H1 (cell line): ENCODE data around the gene BRD2. TPM values are rescaled to one million over a fixed set of nuclear protein-coding genes. Genes with fewer than 3 reads are reported as not detected.

Source experiments
- CTCF ChIA-PET: fragments of 300-600 bp; sonication (Branson Sonifier 250); formaldehyde crosslinking; loops from one replicate; lab custom pipeline; 2021; ENCODE audit not compliant: partially characterized antibody; lab: Charles Lee
- POLR2A ChIA-PET: fragments of 300-600 bp; sonication (Branson Sonifier 250); formaldehyde crosslinking; loops from one replicate; lab custom pipeline; 2021; ENCODE audit warnings: inconsistent platforms; ENCODE audit not compliant: partially characterized antibody; lab: Charles Lee
- DNase-seq, 2 experiments: peaks; one replicate each; pipeline versions ENCODE4 v3.0.0 to v3.0.0-alpha.2; 2010 to 2022; ENCODE audit warnings: low spot score in 2 of 2, low read depth in 1 of 2, mixed read lengths in 1 of 2
- FAIRE-seq: peaks from 2 replicates; lab custom pipeline; 2011; peaks lifted over from hg19 to GRCh38; lab: Jason Lieb, UNC
- H2AFZ ChIP-seq: 2 replicates; pipeline ENCODE4 v1.8.1; 2012; ENCODE audit warnings: low read length, inconsistent platforms
- H2AK5ac ChIP-seq: 2 replicates; pipeline ENCODE4 v1.6.1; 2013; ENCODE audit warnings: low read depth, low read length
- H2BK120ac ChIP-seq: replicated peaks from 2 replicates; pipeline ENCODE3; 2013; ENCODE audit warnings: low read depth, low read length, inconsistent platforms
- H2BK12ac ChIP-seq: 2 replicates; pipeline ENCODE4 v1.6.1; 2013; ENCODE audit warnings: low read depth, low read length
- H2BK15ac ChIP-seq: 2 replicates; pipeline ENCODE4 v1.6.1; 2013; ENCODE audit warnings: low read length
- H2BK20ac ChIP-seq: 2 replicates; pipeline ENCODE4 v1.6.1; 2013; ENCODE audit warnings: low read length
- H2BK5ac ChIP-seq: 2 replicates; pipeline ENCODE4 v1.6.1; 2013; ENCODE audit warnings: low read depth, low read length
- H3K14ac ChIP-seq: 2 replicates; pipeline ENCODE4 v1.6.1; 2013; ENCODE audit warnings: inconsistent platforms; ENCODE audit not compliant: insufficient read length
- H3K18ac ChIP-seq: 2 replicates; pipeline ENCODE4 v1.6.1; 2013; ENCODE audit warnings: low read length; ENCODE audit errors: extremely low read depth
- H3K23ac ChIP-seq: 2 replicates; pipeline ENCODE4 v1.6.1; 2013; ENCODE audit warnings: inconsistent platforms; ENCODE audit not compliant: insufficient read length
- H3K23me2 ChIP-seq: 2 replicates; pipeline ENCODE4 v1.6.1; 2013; ENCODE audit warnings: low read depth, low read length
- H3K27ac ChIP-seq: 2 replicates; pipeline ENCODE4 v1.6.1; 2011; ENCODE audit warnings: low read depth, low read length, inconsistent platforms
- H3K27me3 ChIP-seq, 4 experiments: replicated peaks in 1 of 4; 1 replicate in 1 of 4; 2 replicates in 3 of 4; pipeline versions ENCODE4 v1.6.1 to v1.8.1; 2011 to 2013; ENCODE audit warnings: low read length in 3 of 4, mild to moderate bottlenecking in 3 of 4, inconsistent platforms in 2 of 4, mixed read lengths in 2 of 4, moderate library complexity in 1 of 4; ENCODE audit not compliant: control insufficient read depth in 3 of 4, insufficient read depth in 3 of 4; ENCODE audit errors: extremely low read depth in 1 of 4
- H3K36me3 ChIP-seq, 4 experiments: 2 replicates each; pipeline versions ENCODE4 v1.6.1 to v1.8.1; 2011 to 2013; ENCODE audit warnings: mild to moderate bottlenecking in 4 of 4, low read length in 3 of 4, moderate library complexity in 2 of 4, control low read depth in 1 of 4, inconsistent platforms in 1 of 4; ENCODE audit not compliant: insufficient read depth in 4 of 4, control insufficient read depth in 2 of 4
- H3K4ac ChIP-seq: replicated peaks from 2 replicates; pipeline ENCODE3; 2013; ENCODE audit warnings: low read length, low read depth, mixed read lengths, inconsistent platforms; ENCODE audit not compliant: insufficient read length
- H3K4me1 ChIP-seq, 4 experiments: replicated peaks in 1 of 4; 1 replicate in 1 of 4; 2 replicates in 3 of 4; pipeline versions ENCODE4 v1.6.1 to v1.8.1; 2011 to 2013; ENCODE audit warnings: low read length in 3 of 4, inconsistent platforms in 2 of 4, mixed read lengths in 1 of 4; ENCODE audit not compliant: insufficient read depth in 4 of 4, control insufficient read depth in 3 of 4
- H3K4me2 ChIP-seq, 2 experiments: 2 replicates each; pipeline versions ENCODE4 v1.6.1 to v1.8.1; 2011 to 2013; ENCODE audit warnings: low read depth in 2 of 2, low read length in 2 of 2, control low read depth in 1 of 2, inconsistent platforms in 1 of 2, mild to moderate bottlenecking in 1 of 2; ENCODE audit not compliant: insufficient read depth in 1 of 2
- H3K4me3 ChIP-seq, 4 experiments: fragments of 200-600, 300-600 bp in 1 of 4; sonication (generic), shearing (Covaris generic), sonication (Bioruptor Twin) in 1 of 4; 2 replicates each; pipeline versions ENCODE4 v1.5.1 to v1.8.1; 2011 to 2016; ENCODE audit warnings: low read length in 4 of 4, low read depth in 3 of 4, control low read depth in 2 of 4, inconsistent platforms in 2 of 4, mild to moderate bottlenecking in 2 of 4, mixed read lengths in 1 of 4, moderate library complexity in 1 of 4; ENCODE audit not compliant: insufficient read depth in 2 of 4; ENCODE audit errors: extremely low read depth in 1 of 4
- H3K56ac ChIP-seq: replicated peaks from 2 replicates; pipeline ENCODE3; 2013; ENCODE audit warnings: low read depth, mild to moderate bottlenecking, mixed read lengths, low read length, inconsistent platforms; ENCODE audit not compliant: insufficient read length
- H3K79me1 ChIP-seq: 2 replicates; pipeline ENCODE4 v1.6.1; 2013; ENCODE audit warnings: low read depth, low read length, control low read depth
- H3K79me2 ChIP-seq, 2 experiments: 2 replicates each; pipeline versions ENCODE4 v1.6.1 to v1.8.1; 2012 to 2013; ENCODE audit warnings: low read length in 2 of 2, mild to moderate bottlenecking in 2 of 2, inconsistent platforms in 1 of 2; ENCODE audit not compliant: insufficient read depth in 2 of 2, control insufficient read depth in 1 of 2
- H3K9ac ChIP-seq, 4 experiments: replicated peaks in 1 of 4; 1 replicate in 1 of 4; 2 replicates in 3 of 4; pipeline versions ENCODE4 v1.6.1 to v1.8.1; 2011 to 2013; ENCODE audit warnings: low read depth in 3 of 4, low read length in 3 of 4, control low read depth in 2 of 4, mild to moderate bottlenecking in 2 of 4, moderate library complexity in 2 of 4, inconsistent platforms in 1 of 4; ENCODE audit errors: extremely low read depth in 1 of 4
- H3K9me3 ChIP-seq, 2 experiments: 2 replicates each; pipeline versions ENCODE4 v1.6.1 to v1.8.1; 2012 to 2013; ENCODE audit warnings: mild to moderate bottlenecking in 2 of 2, moderate library complexity in 2 of 2, control low read depth in 1 of 2, inconsistent platforms in 1 of 2, low read depth in 1 of 2, low read length in 1 of 2, mixed read lengths in 1 of 2; ENCODE audit not compliant: insufficient read depth in 2 of 2
- H4K20me1 ChIP-seq, 2 experiments: replicated peaks in 1 of 2; 2 replicates each; pipeline versions ENCODE3 to v1.8.1; 2011 to 2013; ENCODE audit warnings: inconsistent platforms in 2 of 2, low read length in 2 of 2, mild to moderate bottlenecking in 1 of 2; ENCODE audit not compliant: insufficient read depth in 2 of 2, control insufficient read depth in 1 of 2
- H4K5ac ChIP-seq: 2 replicates; pipeline ENCODE4 v1.6.1; 2013; ENCODE audit warnings: low read length, low read depth, mixed read lengths, inconsistent platforms; ENCODE audit not compliant: insufficient read length
- H4K8ac ChIP-seq: 2 replicates; pipeline ENCODE4 v1.8.0; 2013; ENCODE audit warnings: mild to moderate bottlenecking, moderate library complexity, low read length, inconsistent platforms; ENCODE audit not compliant: insufficient read depth; ENCODE audit errors: extremely low read depth
- H4K91ac ChIP-seq: replicated peaks from 2 replicates; pipeline ENCODE3; 2013; ENCODE audit warnings: low read length, mixed read lengths, inconsistent platforms; ENCODE audit not compliant: insufficient read length
- GTF2F1 ChIP-seq: IDR thresholded peaks from 2 replicates; pipeline ENCODE4 v1.6.1; 2012; ENCODE audit warnings: low read depth, low read length, improper control_type of control experiment, borderline replicate concordance
- POLR2A ChIP-seq, 2 experiments: IDR thresholded peaks; 1 replicate in 1 of 2; 2 replicates in 1 of 2; pipeline ENCODE4 v1.6.1; 2011; ENCODE audit warnings: low read depth in 2 of 2, low read length in 2 of 2, mild to moderate bottlenecking in 2 of 2; ENCODE audit errors: control extremely low read depth in 1 of 2
- WGBS, 2 experiments: shearing (Covaris generic) in 1 of 2; methylation state at CpG; one replicate each; pipeline versions ENCODE4 v1.1.6 to v1.1.7; 2013 to 2015; ENCODE audit warnings: low lambda C conversion rate in 2 of 2, mixed read lengths in 2 of 2, inconsistent platforms in 1 of 2, low coverage in 1 of 2, missing lambda C conversion rate in 1 of 2; ENCODE audit not compliant: insufficient replicate concordance in 2 of 2, insufficient coverage in 1 of 2, insufficient read length in 1 of 2; ENCODE audit errors: extremely low coverage in 1 of 2, missing lambda C conversion rate in 1 of 2; 5-methylcytosine and 5-hydroxymethylcytosine counted together
- polyA plus RNA-seq, 7 experiments: library from polyadenylated mRNA; depleted of rRNA in 3 of 7; stranded (reverse) in 5 of 7; unstranded in 2 of 7; fragments of >200 nt in 5 of 7; fragments of 200-250 nt in 2 of 7; gene quantifications; 1 replicate in 5 of 7; 2 replicates in 1 of 7; 4 replicates in 1 of 7; pipeline versions ENCODE4 v1.2.1 to v1.2.3, GENCODE V29; 2011 to 2013; ENCODE audit warnings: missing spikeins in 2 of 7, mixed read lengths in 2 of 7
- total RNA-seq: library from RNA; stranded (reverse); fragmentation: NEBNext Ultra II Directional; extraction: Animal tissue kit (Norgen Biotek cat#: 25700); gene quantifications from 2 replicates; pipeline ENCODE4 v1.2.1, GENCODE V29; 2021

BRD2 gene
- total and polyA plus RNA-seq, 2 of the 8 experiments (the other 6 are each of a cell fraction or from before 2014, with no cell fraction given): 132 to 185 TPM

DNA sequence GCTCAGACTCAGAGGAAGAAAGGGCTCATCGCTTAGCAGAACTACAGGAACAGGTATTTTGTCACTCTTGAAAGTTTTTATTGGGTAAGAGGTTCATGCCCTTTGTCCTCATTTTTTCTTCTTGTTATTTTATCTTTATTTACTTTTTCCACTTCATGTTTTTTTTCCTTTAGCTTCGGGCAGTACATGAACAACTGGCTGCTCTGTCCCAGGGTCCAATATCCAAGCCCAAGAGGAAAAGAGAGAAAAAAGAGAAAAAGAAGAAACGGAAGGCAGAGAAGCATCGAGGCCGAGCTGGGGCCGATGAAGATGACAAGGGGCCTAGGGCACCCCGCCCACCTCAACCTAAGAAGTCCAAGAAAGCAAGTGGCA is 9.5 kb downstream of the BRD2 start:
- Histone ChIP-seq H3K9me3 (no peaks in the 10 kb centered on the region; a peak in 1 of 4 replicates), H3K56ac (no peak overlapping the region), H3K4me1 (peaks cover 0 to 11% (median 6%) of the 10 kb centered on the region in 4 experiments; a peak in 5 of 7 replicates), H2BK120ac (no peak overlapping the region), H3K4me2 (no peak overlapping the region), H2BK12ac (no peak overlapping the region), H3K4me3 (no peak overlapping the region), H3K36me3 (peaks cover 61 to 93% (median 78%) of the 10 kb centered on the region in 4 experiments), H4K8ac (no peak overlapping the region), H3K27me3 (no peaks in the 10 kb centered on the region), H4K5ac (no peak overlapping the region), H3K23ac (no peak overlapping the region), H3K18ac (no peak overlapping the region), H2AFZ (no peak overlapping the region), H3K14ac (no peak overlapping the region), H2BK5ac (no peak overlapping the region), H3K79me2 (peaks cover 37 to 68% of the 10 kb centered on the region in 2 experiments), H4K20me1 (peaks cover 61 to 67% of the 10 kb centered on the region in 2 experiments), H3K27ac (no peak overlapping the region), H4K91ac (no peak overlapping the region), H2BK15ac (no peak overlapping the region), H3K79me1 (peaks cover 11% of the 10 kb centered on the region), H3K23me2 (peaks cover 14% of the 10 kb centered on the region), H2AK5ac (no peak overlapping the region), H2BK20ac (no peak overlapping the region), H3K4ac (no peak overlapping the region), H3K9ac (no peak overlapping the region)
- CTCF ChIA-PET: interaction anchor here (0.7 to 1.4 kb wide), 2 partner anchors 25 to 92 kb away, joined by 3 to 4 read pairs; partner anchors contain the start of gene HLA-DMA
- 98% methylated on average over 7 of the region's 7 CpGs; no CpG with 5 or more reads in 1 of the 2 experiments for WGBS, 2 experiments
- DNase-seq: no peak
- POLR2A ChIA-PET: interaction anchor here (0.6 to 33.3 kb wide), 8 partner anchors 2 to 434 kb away, joined by 3 to 1158 read pairs (median 4); partner anchors contain the start of genes B3GALT4, BRD2, HLA-DMA and RING1
- TF ChIP-seq GTF2F1: no peak
- peak in 1 of 2 experiments; percentile 12; a peak in 1 of 3 replicates for TF ChIP-seq POLR2A (IDR thresholded peaks at IDR 0.05; ENCODE audit: control extremely low read depth in 1 of 2, low read depth in 2 of 2, low read length in 2 of 2)
- FAIRE-seq: no peak
